Hepatocyte (in vitro differentiated cells): ENCODE data around the gene ENTPD2.

Experiments used
- EZH2 ChIP-seq: fragments of 200-600 bp; sonication (generic); IDR thresholded peaks from 2 replicates; pipeline ENCODE4 v1.6.1; 2016; ENCODE audit warnings: antibody characterized with exemption, mild to moderate bottlenecking, borderline replicate concordance
- EZH2phosphoT487 ChIP-seq: fragments of 200-600 bp; sonication (generic); IDR thresholded peaks from one replicate; pipeline ENCODE4 v1.6.1; 2018; ENCODE audit warnings: antibody characterized with exemption, mild to moderate bottlenecking, low read depth, moderate library complexity; ENCODE audit not compliant: unreplicated experiment, severe bottlenecking
- TF ChIP-seq, protein P1 (sequence below): fragments of 200-600 bp; sonication (generic); IDR thresholded peaks from 2 replicates; pipeline ENCODE4 v1.5.1; 2016; ENCODE audit warnings: antibody characterized with exemption, mild to moderate bottlenecking; ENCODE audit not compliant: poor library complexity

DNA sequence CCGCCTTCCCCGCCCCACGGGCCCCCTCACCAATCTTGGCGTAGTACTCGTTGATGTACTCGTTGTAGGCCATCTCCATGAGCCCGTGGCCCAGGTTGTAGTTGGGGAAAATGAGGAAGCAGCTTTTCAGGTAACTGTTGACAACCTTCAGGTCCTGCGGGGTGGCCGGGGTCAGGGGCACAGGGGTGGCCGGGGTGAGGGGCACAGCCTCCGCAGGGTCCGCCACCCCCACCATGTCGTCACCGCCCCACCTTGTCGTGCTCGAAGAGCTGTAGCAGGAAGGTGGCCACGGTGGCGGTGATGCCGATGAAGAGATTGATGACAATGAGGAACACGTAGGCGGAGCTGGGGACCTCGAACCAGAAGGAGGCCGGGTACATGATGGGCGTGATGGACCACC is 42.7 kb downstream of the ENTPD2 start:
- TF ChIP-seq, protein P1, sequence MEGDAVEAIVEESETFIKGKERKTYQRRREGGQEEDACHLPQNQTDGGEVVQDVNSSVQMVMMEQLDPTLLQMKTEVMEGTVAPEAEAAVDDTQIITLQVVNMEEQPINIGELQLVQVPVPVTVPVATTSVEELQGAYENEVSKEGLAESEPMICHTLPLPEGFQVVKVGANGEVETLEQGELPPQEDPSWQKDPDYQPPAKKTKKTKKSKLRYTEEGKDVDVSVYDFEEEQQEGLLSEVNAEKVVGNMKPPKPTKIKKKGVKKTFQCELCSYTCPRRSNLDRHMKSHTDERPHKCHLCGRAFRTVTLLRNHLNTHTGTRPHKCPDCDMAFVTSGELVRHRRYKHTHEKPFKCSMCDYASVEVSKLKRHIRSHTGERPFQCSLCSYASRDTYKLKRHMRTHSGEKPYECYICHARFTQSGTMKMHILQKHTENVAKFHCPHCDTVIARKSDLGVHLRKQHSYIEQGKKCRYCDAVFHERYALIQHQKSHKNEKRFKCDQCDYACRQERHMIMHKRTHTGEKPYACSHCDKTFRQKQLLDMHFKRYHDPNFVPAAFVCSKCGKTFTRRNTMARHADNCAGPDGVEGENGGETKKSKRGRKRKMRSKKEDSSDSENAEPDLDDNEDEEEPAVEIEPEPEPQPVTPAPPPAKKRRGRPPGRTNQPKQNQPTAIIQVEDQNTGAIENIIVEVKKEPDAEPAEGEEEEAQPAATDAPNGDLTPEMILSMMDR, result no peak
- TF ChIP-seq EZH2 (no peak), EZH2phosphoT487 (no peak)
